Calu3 (cell line): ENCODE measurements around the gene SYNE3. TPM values are rescaled to one million over a fixed set of nuclear protein-coding genes. Genes with fewer than 3 reads are reported as not detected.

ENCODE experiments used
- BruUV-seq: library from RNA; stranded (reverse); fragments of 400-500 nt; replicated peaks from 2 replicates; lab custom pipeline; 2021; lab: Mats Ljungman, UMichigan
- CTCF ChIA-PET: fragments of 300-600 bp; sonication (Branson Sonifier 250); formaldehyde crosslinking; loops from one replicate; lab custom pipeline; 2022; ENCODE audit warnings: antibody characterized with exemption; lab: Charles Lee
- DNase-seq: peaks from one replicate; pipeline ENCODE4 v3.0.0; 2022
- H3K27ac Mint-ChIP-seq: one replicate; pipeline ENCODE4 v1.8.0; 2022; ENCODE audit warnings: mixed read lengths; ENCODE audit not compliant: unreplicated experiment
- H3K27me3 Mint-ChIP-seq: one replicate; pipeline ENCODE4 v1.8.0; 2022; ENCODE audit warnings: mixed read lengths; ENCODE audit not compliant: unreplicated experiment
- H3K36me3 Mint-ChIP-seq: one replicate; pipeline ENCODE4 v1.8.0; 2022; ENCODE audit warnings: mild to moderate bottlenecking, moderate library complexity, mixed read lengths; ENCODE audit not compliant: insufficient read depth, unreplicated experiment
- H3K4me1 Mint-ChIP-seq: one replicate; pipeline ENCODE4 v1.8.0; 2022; ENCODE audit warnings: mild to moderate bottlenecking, low read depth, mixed read lengths; ENCODE audit not compliant: unreplicated experiment
- H3K4me3 Mint-ChIP-seq: one replicate; pipeline ENCODE4 v1.8.0; 2022; ENCODE audit warnings: mild to moderate bottlenecking, low read depth, moderate library complexity, mixed read lengths; ENCODE audit not compliant: unreplicated experiment
- H3K9me3 Mint-ChIP-seq: one replicate; pipeline ENCODE4 v1.8.0; 2022; ENCODE audit warnings: low read depth, mixed read lengths; ENCODE audit not compliant: unreplicated experiment
- intact Hi-C: fragments of 100-400 bp; cut with micrococcal nuclease; formaldehyde crosslinking; loops from one replicate; pipeline ENCODE4 v1.10.0; 2022; ENCODE audit not compliant: unreplicated experiment
- total RNA-seq: library from RNA; stranded (reverse); gene quantifications from 2 replicates; pipeline ENCODE4 v1.2.3, GENCODE V29; 2022
- TF ChIP-seq, protein P1 (sequence below): fragments of 200-600 bp; IDR thresholded peaks from one replicate; pipeline ENCODE4 v1.8.0; 2022; ENCODE audit warnings: antibody characterized with exemption; ENCODE audit not compliant: unreplicated experiment

The SYNE3 gene
- total RNA-seq, 1 experiment from 2014 or later = 0.97 TPM

DNA sequence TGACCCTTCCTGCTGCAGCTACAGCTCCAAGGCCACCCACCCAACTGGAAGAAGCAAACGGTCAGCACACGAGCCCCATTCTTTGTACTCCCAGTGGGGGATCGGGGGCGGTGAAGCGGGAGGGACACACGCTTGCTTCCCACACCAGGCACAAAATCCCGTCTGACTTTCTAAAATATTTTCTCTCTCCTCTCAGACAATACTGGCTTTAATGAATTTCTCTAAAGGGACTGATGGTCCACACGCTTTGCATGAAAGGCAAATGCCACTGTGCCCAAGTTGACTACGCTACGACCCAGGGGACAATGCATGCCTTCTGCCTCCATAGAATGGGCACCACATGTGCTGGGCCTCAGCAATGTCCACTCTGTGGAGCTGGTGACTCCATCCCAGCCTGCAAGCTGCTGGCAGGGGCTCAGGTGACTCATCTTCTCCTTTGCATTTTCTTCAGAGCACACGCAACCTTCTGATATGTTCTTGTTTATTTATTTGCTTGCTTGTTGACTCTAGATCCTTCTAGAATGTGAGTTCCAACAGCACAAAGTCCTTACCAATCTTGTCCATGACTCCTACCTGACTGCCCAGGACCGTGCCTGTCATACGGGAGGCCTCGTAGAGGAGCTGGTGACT lies 15.6 kb downstream of the SYNE3 start:
- intact Hi-C loops = no loop called here
- Mint-ChIP-seq H3K9me3 (no peaks in the 10 kb centered on the region), H3K27ac (peak overlapping the region; percentile 58), H3K27me3 (peaks cover 10% of the 10 kb centered on the region), H3K4me3 (no peak overlapping the region), H3K4me1 (peaks cover 27% of the 10 kb centered on the region), H3K36me3 (no peaks in the 10 kb centered on the region)
- TF ChIP-seq, protein P1, sequence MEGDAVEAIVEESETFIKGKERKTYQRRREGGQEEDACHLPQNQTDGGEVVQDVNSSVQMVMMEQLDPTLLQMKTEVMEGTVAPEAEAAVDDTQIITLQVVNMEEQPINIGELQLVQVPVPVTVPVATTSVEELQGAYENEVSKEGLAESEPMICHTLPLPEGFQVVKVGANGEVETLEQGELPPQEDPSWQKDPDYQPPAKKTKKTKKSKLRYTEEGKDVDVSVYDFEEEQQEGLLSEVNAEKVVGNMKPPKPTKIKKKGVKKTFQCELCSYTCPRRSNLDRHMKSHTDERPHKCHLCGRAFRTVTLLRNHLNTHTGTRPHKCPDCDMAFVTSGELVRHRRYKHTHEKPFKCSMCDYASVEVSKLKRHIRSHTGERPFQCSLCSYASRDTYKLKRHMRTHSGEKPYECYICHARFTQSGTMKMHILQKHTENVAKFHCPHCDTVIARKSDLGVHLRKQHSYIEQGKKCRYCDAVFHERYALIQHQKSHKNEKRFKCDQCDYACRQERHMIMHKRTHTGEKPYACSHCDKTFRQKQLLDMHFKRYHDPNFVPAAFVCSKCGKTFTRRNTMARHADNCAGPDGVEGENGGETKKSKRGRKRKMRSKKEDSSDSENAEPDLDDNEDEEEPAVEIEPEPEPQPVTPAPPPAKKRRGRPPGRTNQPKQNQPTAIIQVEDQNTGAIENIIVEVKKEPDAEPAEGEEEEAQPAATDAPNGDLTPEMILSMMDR = no peak
- CTCF ChIA-PET = interaction anchor here (1.8 kb wide), 1 partner anchor 18 kb away, joined by 7 read pairs; no protein-coding TSS in a partner anchor
- BruUV-seq = no TSS peak
- DNase-seq = no peak

DNA sequence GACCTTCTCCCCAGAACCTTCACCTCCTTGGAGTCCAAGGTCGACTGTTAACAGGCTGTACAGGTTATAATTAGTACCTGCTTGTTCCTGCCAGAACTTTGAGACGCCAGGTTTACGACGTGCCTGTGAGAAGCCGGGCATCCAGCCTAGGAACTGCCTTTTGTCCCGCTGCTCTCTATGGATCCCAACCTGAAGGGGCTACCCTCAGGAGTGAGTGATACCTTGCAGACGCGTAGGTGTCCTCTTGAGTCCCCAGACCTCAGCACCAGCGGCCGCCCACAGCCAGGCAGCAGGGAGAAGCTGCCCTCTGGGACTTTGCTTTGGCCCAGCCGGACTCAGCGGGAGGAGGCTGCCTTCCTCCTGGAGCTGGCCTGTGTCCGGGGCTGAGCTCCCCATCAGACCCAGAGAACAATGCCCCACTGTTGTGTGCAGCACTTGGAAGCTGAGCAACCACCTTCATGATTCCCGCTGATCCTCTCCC lies 16.2 kb downstream of the SYNE3 start:
- no peaks in the 10 kb centered on the region for H3K9me3 Mint-ChIP-seq
- no peak for DNase-seq
- no peaks in the 10 kb centered on the region for H3K36me3 Mint-ChIP-seq
- peaks cover 10% of the 10 kb centered on the region for H3K27me3 Mint-ChIP-seq
- H3K27ac Mint-ChIP-seq = no peak overlapping the region
- CTCF ChIA-PET = interaction anchor here (1.8 kb wide), 1 partner anchor 17 kb away, joined by 7 read pairs; no protein-coding TSS in a partner anchor
- intact Hi-C loops = no loop called here
- H3K4me1 Mint-ChIP-seq = peaks cover 27% of the 10 kb centered on the region
- no peak overlapping the region for H3K4me3 Mint-ChIP-seq
- BruUV-seq = no TSS peak
- TF ChIP-seq, protein P1 = no peak

DNA sequence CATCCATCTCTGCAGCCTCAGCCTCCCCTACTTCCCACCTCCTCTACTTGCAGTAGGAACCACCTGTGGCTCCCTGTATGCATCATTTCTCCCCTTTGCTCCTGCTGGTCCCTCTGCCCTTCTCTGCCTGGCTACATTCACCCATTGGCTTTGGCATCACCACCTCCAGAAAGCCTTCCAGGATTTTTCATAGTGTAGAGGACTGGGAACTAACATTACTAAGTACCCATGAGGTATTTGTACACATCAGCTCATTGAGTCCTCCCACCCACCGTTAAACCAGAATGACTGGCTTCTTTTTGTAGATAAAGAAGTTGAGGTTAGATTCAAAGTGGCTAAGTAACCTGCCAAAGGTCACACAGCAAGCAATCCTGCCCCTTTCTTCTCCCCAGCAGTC lies 17.1 kb downstream of the SYNE3 start:
- TF ChIP-seq, protein P1 = no peak
- Mint-ChIP-seq H3K36me3 (no peaks in the 10 kb centered on the region), H3K4me1 (peaks cover 27% of the 10 kb centered on the region), H3K4me3 (no peak overlapping the region), H3K9me3 (no peaks in the 10 kb centered on the region), H3K27ac (peak overlapping the region; percentile 50), H3K27me3 (peaks cover 10% of the 10 kb centered on the region)
- DNase-seq = no peak
- BruUV-seq = no TSS peak
- intact Hi-C loops = no loop called here
- CTCF ChIA-PET = no interaction called here

DNA sequence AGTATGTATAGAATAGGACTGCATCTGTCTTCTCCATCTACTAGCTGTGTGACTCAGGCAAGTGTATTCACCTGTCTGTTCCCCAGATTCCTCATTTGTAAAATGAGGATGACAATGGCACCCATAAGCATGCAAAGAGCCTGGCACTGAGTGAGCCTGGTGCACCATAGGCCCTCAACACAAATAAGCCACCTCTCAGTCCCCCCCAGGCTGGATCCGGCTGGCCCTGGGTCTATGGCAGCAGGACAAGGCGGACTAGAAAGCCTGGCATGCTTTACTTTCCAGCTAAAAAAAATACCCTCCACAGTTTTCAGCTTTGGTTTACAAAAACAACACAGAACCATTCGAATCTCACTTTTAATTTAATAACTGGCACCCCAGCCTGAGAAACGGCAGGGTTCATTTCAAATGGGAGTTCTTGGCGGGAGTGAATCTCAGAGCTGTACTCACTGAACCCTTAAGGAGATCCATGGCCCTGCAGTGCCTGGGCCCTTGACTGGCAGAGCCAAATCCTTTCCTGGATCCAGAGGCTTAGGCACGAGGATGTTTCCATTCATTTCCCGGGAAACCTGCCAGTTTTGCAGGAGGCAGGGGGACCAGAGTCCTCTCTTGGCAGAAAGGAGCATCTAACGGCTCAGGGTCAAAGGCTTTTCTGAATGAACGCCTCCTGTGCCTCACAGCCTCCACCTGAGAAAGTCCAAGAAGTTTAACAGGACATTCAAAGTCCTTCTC lies 17.7 kb downstream of the SYNE3 start:
- H3K4me3 Mint-ChIP-seq = no peak overlapping the region

More for the DNA sequence above, 17.7 kb downstream of the SYNE3 start:
- CTCF ChIA-PET = no interaction called here
- H3K27me3 Mint-ChIP-seq = peaks cover 10% of the 10 kb centered on the region
- H3K27ac Mint-ChIP-seq = peak overlapping the region; percentile 50
- DNase-seq = no peak
- intact Hi-C loops = no loop called here
- H3K4me1 Mint-ChIP-seq = peaks cover 27% of the 10 kb centered on the region
- no peaks in the 10 kb centered on the region for H3K36me3 Mint-ChIP-seq
- BruUV-seq = no TSS peak
- TF ChIP-seq, protein P1 = no peak
- no peaks in the 10 kb centered on the region for H3K9me3 Mint-ChIP-seq
